Muscle of leg (tissue), 11 donors: ENCODE results near the gene EEF1AKMT3. TPM values are rescaled to one million over a fixed set of nuclear protein-coding genes. Genes with fewer than 3 reads are reported as not detected.
A peak's percentile ranks its signal among the peaks of the same experiment; 100 is the strongest.

Source experiments
- DNase-seq: peaks from one replicate; pipeline ENCODE4 v3.0.0; 2013
- H3K27ac ChIP-seq: one replicate; pipeline ENCODE4 v1.5.1; 2013; ENCODE audit warnings: mild to moderate bottlenecking, low read length, control low read depth
- H3K27me3 ChIP-seq: one replicate; pipeline ENCODE4 v1.6.1; 2013; ENCODE audit warnings: low read length; ENCODE audit not compliant: control insufficient read depth, insufficient read depth
- H3K36me3 ChIP-seq: one replicate; pipeline ENCODE4 v1.6.1; 2013; ENCODE audit warnings: low read length; ENCODE audit not compliant: control insufficient read depth, insufficient read depth
- H3K4me1 ChIP-seq: one replicate; pipeline ENCODE4 v1.6.1; 2013; ENCODE audit warnings: low read length; ENCODE audit not compliant: control insufficient read depth, insufficient read depth
- H3K4me3 ChIP-seq: one replicate; pipeline ENCODE4 v1.5.1; 2013; ENCODE audit warnings: low read length, control low read depth
- H3K9me3 ChIP-seq: replicated peaks from 2 replicates; pipeline ENCODE4 v1.6.1; 2013; ENCODE audit warnings: low read depth, low read length; ENCODE audit not compliant: control insufficient read depth
- WGBS: methylation state at CpG from one replicate; pipeline ENCODE4 v1.1.5; 2013; ENCODE audit warnings: missing lambda C conversion rate; ENCODE audit not compliant: insufficient coverage; 5-methylcytosine and 5-hydroxymethylcytosine counted together
- polyA plus RNA-seq, 8 donors: library from polyadenylated mRNA; unstranded; fragments of 120-200 nt; gene quantifications; one replicate each; pipeline versions ENCODE4 v1.2.1 to v1.2.3, GENCODE V29; 2013; ENCODE audit warnings: inconsistent platforms in 1 of 8, low replicate concordance in 1 of 8; ENCODE audit not compliant: insufficient read length in 8 of 8, insufficient read depth in 1 of 8
- total RNA-seq: library from RNA; stranded (reverse); fragments of 120-200 nt; gene quantifications from one replicate; pipeline ENCODE4 v1.2.4, GENCODE V29; 2013

The EEF1AKMT3 gene
- total and polyA plus RNA-seq, 9 donors = 3.9 to 8.7 (median 6.9) TPM

- H3K27ac ChIP-seq = peak overlapping the region; percentile 55
- peak; percentile 73 for DNase-seq
- peaks cover 23% of the 10 kb centered on the region for H3K4me1 ChIP-seq
- H3K27me3 ChIP-seq = peaks cover 21% of the 10 kb centered on the region
- WGBS = 19% methylated on average over 70 of the region's 76 CpGs
- H3K4me3 ChIP-seq = peak overlapping the region; percentile 62
- no peaks in the 10 kb centered on the region for H3K9me3 ChIP-seq
- peaks cover 11% of the 10 kb centered on the region for H3K36me3 ChIP-seq
Observed at GRCh38 chr12:57726884-57727757, 45.3 kb upstream of the EEF1AKMT3 start.

DNA sequence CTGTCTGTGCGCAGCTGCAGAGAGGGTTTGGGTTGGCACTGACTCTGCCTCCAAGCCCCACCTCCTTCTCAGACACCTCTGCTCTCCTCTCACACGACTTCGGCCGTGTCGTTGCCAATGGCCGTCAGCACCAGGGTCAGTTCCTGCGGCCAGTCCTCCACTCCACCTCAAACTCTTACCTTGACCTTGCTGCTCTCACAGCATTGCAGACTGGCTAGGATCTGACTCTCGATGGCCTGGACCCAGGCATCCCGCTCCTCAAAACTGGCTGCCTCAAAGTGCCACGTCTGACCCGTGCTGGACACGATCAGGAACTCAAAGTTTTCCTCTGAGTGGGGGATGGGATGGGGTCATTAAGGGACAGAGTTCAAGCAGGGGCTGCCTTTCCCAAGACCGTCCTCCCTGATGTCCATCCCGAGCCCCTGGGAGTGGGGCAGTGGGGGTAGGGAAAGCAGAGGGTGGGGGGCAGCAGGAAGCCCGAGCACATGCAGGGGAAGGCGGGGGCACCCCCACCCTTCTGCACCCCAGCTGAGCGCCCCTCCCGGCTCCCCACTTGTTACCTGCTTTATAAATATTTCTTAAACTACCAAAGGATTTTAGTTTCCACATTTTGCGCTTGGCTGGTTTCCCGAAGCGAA is 44.5 kb upstream of the EEF1AKMT3 start:
- 41% methylated on average over 13 of the region's 21 CpGs for whole genome bisulfite sequencing
- no peak overlapping the region for H3K4me3 ChIP-seq
- peaks cover 21% of the 10 kb centered on the region for H3K27me3 ChIP-seq
- peak; percentile 29 for DNase-seq
- peaks cover 12% of the 10 kb centered on the region for H3K36me3 ChIP-seq
- peaks cover 23% of the 10 kb centered on the region for H3K4me1 ChIP-seq
- no peak overlapping the region for H3K27ac ChIP-seq
- no peaks in the 10 kb centered on the region for H3K9me3 ChIP-seq

DNA sequence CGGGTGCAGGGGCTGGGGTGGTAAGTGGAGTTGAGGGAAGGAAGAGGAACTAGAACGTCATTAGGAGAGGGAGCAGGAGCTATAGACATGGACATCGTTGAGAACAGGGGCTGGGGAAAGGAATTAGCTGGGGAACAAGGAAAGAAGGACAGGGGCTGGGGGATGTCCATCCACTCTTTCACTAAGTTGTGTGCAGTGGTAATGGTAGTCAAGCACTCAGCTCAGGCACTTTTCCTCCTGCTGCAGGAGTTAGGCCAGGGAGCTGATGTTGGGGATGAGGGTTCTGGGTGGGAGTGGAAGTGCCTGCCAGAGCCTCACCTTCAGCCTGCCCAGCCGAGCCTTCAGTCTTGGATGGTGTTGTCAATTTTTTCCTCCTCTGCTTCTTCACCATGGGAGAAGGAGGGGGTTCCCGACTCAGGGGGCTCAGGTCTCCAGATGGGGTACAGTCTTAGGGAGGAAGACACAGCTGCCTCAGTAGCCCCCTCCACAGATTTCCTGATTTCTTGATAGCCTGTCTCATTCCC is 43.0 kb upstream of the EEF1AKMT3 start:
- Histone ChIP-seq H3K4me3 (no peak overlapping the region), H3K27me3 (peaks cover 23% of the 10 kb centered on the region), H3K4me1 (peaks cover 37% of the 10 kb centered on the region), H3K27ac (no peak overlapping the region), H3K9me3 (no peaks in the 10 kb centered on the region), H3K36me3 (peaks cover 14% of the 10 kb centered on the region)
- WGBS = 50% methylated on average over 3 of the region's 5 CpGs
- DNase-seq = no peak

DNA sequence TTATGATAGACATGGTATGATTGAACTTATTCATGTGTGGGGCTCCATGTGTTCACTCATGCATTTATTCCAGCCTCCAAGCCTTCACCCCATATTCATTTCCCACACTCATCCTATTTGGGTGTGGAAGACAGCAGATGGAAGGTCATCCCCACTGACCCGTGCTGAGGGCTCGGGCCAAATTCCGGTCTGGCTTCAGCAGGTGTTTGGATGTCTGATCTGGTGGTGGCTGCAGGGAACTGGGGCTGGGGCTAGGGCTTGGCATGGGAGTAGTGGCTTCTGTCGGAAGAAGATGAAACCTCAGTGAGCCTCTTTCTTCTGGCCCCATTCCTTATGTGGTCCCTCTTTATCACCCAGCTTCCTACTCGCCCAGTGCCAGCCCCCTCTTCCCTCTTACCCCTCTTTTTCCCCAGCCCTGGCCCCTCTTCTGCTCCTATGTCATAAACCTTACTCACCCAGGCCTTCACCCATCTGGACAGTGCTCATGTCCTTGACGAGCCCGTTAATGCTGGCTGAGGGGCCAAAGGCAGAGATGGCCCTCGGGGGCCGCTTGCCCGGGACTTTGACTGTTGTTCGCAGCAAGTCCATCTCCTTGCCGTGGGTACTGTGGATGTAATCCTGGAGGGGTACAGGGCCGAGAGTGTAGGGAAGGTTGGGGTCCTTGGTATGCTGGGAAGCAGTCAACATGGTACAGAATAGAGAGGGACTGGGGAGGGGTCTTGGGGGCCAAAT is 41.9 kb upstream of the EEF1AKMT3 start:
- no peak for DNase-seq
- 78% methylated on average over 10 of the region's 13 CpGs for WGBS

DNA sequence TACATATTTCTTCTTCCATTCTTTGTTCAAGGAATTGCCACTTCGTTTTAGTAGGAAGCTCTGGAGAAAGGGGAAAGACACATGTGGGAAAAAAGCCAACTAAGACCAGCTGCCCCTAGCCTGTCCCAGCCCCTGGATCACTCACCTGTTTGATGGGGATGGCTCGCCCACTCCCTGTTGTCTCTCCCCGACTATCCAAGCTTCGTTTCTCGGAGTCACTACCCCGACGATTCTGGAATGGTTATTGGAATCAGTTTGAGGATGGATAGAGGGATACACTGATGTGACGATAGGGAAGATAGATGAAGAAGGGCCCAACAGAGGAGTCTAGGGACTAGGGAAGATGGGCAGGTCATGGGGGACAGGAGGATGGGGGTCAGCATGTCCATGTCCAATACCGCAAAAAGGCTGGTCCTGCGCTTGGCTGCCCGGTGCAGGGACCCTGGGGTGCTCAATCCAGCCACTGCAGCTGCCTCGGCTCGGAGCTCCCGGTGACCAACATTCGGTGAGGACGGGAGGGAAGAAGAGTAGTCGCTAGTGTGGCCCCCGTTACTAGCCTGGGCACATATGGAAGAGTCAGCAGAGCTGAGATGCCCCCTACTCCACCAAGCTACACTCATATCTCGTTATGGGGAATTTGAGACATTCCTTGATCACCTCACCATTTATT is 40.9 kb upstream of the EEF1AKMT3 start:
- 90% methylated on average over 13 of the region's 19 CpGs for WGBS
- Histone ChIP-seq H3K36me3 (peaks cover 14% of the 10 kb centered on the region), H3K27ac (no peak overlapping the region), H3K27me3 (peaks cover 31% of the 10 kb centered on the region), H3K9me3 (no peaks in the 10 kb centered on the region), H3K4me3 (no peak overlapping the region), H3K4me1 (peaks cover 51% of the 10 kb centered on the region)
- no peak for DNase-seq

More for the DNA sequence above, 41.9 kb upstream of the EEF1AKMT3 start:
- no peaks in the 10 kb centered on the region for H3K9me3 ChIP-seq
- H3K4me1 ChIP-seq = peaks cover 48% of the 10 kb centered on the region
- peaks cover 14% of the 10 kb centered on the region for H3K36me3 ChIP-seq
- H3K27me3 ChIP-seq = peaks cover 25% of the 10 kb centered on the region
- no peak overlapping the region for H3K4me3 ChIP-seq
- no peak overlapping the region for H3K27ac ChIP-seq

- no peak for DNase-seq
- peaks cover 14% of the 10 kb centered on the region for H3K36me3 ChIP-seq
- H3K27me3 ChIP-seq = peaks cover 33% of the 10 kb centered on the region
- H3K27ac ChIP-seq = no peak overlapping the region
- peaks cover 51% of the 10 kb centered on the region for H3K4me1 ChIP-seq
- WGBS = no CpG with 5 or more reads among the region's 4 CpGs
- H3K9me3 ChIP-seq = no peaks in the 10 kb centered on the region
- no peak overlapping the region for H3K4me3 ChIP-seq
Observed at GRCh38 chr12:57732270-57732669, 40.1 kb upstream of the EEF1AKMT3 start.

GRCh38 chr12:57732726-57733593 is 39.5 kb upstream of the EEF1AKMT3 start:
- Histone ChIP-seq H3K27me3 (peaks cover 34% of the 10 kb centered on the region), H3K4me1 (peaks cover 49% of the 10 kb centered on the region), H3K4me3 (no peak overlapping the region), H3K27ac (no peak overlapping the region), H3K36me3 (peaks cover 14% of the 10 kb centered on the region), H3K9me3 (no peaks in the 10 kb centered on the region)
- WGBS = 79% methylated on average over 4 of the region's 11 CpGs
- DNase-seq = peak; percentile 2

- H3K27ac ChIP-seq = peak overlapping the region; percentile 85
- WGBS = 79% methylated on average over 5 of the region's 6 CpGs
- H3K27me3 ChIP-seq = peaks cover 37% of the 10 kb centered on the region
- no peaks in the 10 kb centered on the region for H3K9me3 ChIP-seq
- DNase-seq = no peak
- H3K4me1 ChIP-seq = peaks cover 55% of the 10 kb centered on the region
- peaks cover 14% of the 10 kb centered on the region for H3K36me3 ChIP-seq
- H3K4me3 ChIP-seq = no peak overlapping the region
Observed at GRCh38 chr12:57733928-57734327, 38.5 kb upstream of the EEF1AKMT3 start.

GRCh38 chr12:57734591-57734990 is 37.8 kb upstream of the EEF1AKMT3 start:
- H3K4me3 ChIP-seq = no peak overlapping the region
- H3K27me3 ChIP-seq = peaks cover 44% of the 10 kb centered on the region
- H3K9me3 ChIP-seq = no peaks in the 10 kb centered on the region
- WGBS = 88% methylated on average over 1 of the region's 4 CpGs
- peak overlapping the region; percentile 85 for H3K27ac ChIP-seq
- peaks cover 11% of the 10 kb centered on the region for H3K36me3 ChIP-seq
- peaks cover 60% of the 10 kb centered on the region for H3K4me1 ChIP-seq
- peak; percentile 50 for DNase-seq
